ENCODE data around the gene IL27RA. TPM values are rescaled to one million over a fixed set of nuclear protein-coding genes. Genes with fewer than 3 reads are reported as not detected.
A peak's percentile ranks its signal among the peaks of the same experiment; 100 is the strongest.

IL27RA gene
- total RNA-seq, 2 donors from 2014 or later, result 1.3 to 3.6 TPM

GRCh38 chr19:13984186-13984585 lies 47.4 kb upstream of the IL27RA start:
- Histone ChIP-seq H3K4me3 (no peak overlapping the region), H3K4me1 (peaks cover 18% of the 10 kb centered on the region), H3K27me3 (no peaks in the 10 kb centered on the region), H3K9me3 (no peaks in the 10 kb centered on the region), H3K27ac (no peak overlapping the region), H3K36me3 (replicated peaks in 1 of 2; ENCODE audit: insufficient read depth in 1 of 2, low read depth in 2 of 2) (no peaks in the 10 kb centered on the region)
- intact Hi-C loops (cut with DNase I), result no loop called here
- 62 to 64% methylated on average over 9 to 15 of the region's 15 CpGs for WGBS, 2 donors
- ATAC-seq, result no peak
- no peak for TF ChIP-seq CTCF (IDR thresholded peaks at IDR 0.05)
- TF ChIP-seq POLR2A (IDR thresholded peaks at IDR 0.05), result no peak
- no peak for DNase-seq

- intact Hi-C loops (cut with DNase I), result no loop called here
- peak overlapping the region in 1 of 4 donors; percentile 71 for H3K27ac ChIP-seq
- no peak for ATAC-seq
These were observed 46.5 kb upstream of the IL27RA start for GRCh38 chr19:13984875-13985741.

GRCh38 chr19:13985771-13986347 lies 45.7 kb upstream of the IL27RA start:
- H3K36me3 ChIP-seq (replicated peaks in 1 of 2; ENCODE audit: insufficient read depth in 1 of 2, low read depth in 2 of 2), result peaks cover 0 to 2% of the 10 kb centered on the region in 2 donors

More at GRCh38 chr19:13984875-13985741, 46.5 kb upstream of the IL27RA start:
- peaks cover 18% of the 10 kb centered on the region for H3K4me1 ChIP-seq
- DNase-seq, result no peak
- H3K36me3 ChIP-seq (replicated peaks in 1 of 2; ENCODE audit: insufficient read depth in 1 of 2, low read depth in 2 of 2), result no peaks in the 10 kb centered on the region
- TF ChIP-seq CTCF (IDR thresholded peaks at IDR 0.05) (no peak), POLR2A (IDR thresholded peaks at IDR 0.05) (no peak)
- no peaks in the 10 kb centered on the region for H3K27me3 ChIP-seq
- no peak overlapping the region for H3K4me3 ChIP-seq
- no peaks in the 10 kb centered on the region for H3K9me3 ChIP-seq
- WGBS, 2 donors, result 88 to 90% methylated on average over 21 to 25 of the region's 25 CpGs

GRCh38 chr19:13986348-13986904 lies 45.1 kb upstream of the IL27RA start:
- Histone ChIP-seq H3K4me3 (no peak overlapping the region), H3K36me3 (replicated peaks in 1 of 2; ENCODE audit: insufficient read depth in 1 of 2, low read depth in 2 of 2) (peaks cover 0 to 2% of the 10 kb centered on the region in 2 donors), H3K4me1 (peaks cover 18% of the 10 kb centered on the region), H3K27me3 (no peaks in the 10 kb centered on the region), H3K9me3 (no peaks in the 10 kb centered on the region), H3K27ac (peak overlapping the region in 2 of 4 donors; percentile 71 to 77)
- peak; percentile 48 to 88 (median 67) for DNase-seq
- ATAC-seq, result peak; percentile 33
- peak in 1 of 3 donors; percentile 30 for TF ChIP-seq POLR2A (IDR thresholded peaks at IDR 0.05)
- TF ChIP-seq CTCF (IDR thresholded peaks at IDR 0.05), result no peak
- intact Hi-C loops (cut with DNase I), result no loop called here
- 61% methylated on average over 19 of the region's 19 CpGs; no CpG with 5 or more reads in 1 of the 2 donors for WGBS, 2 donors

More at GRCh38 chr19:13985771-13986347, 45.7 kb upstream of the IL27RA start:
- peak overlapping the region in 2 of 4 donors; percentile 71 to 77 for H3K27ac ChIP-seq
- 75 to 81% methylated on average over 8 to 10 of the region's 10 CpGs for WGBS, 2 donors
- H3K4me3 ChIP-seq, result no peak overlapping the region
- ATAC-seq (no peak), DNase-seq (no peak)
- intact Hi-C loops (cut with DNase I), result no loop called here
- peaks cover 18% of the 10 kb centered on the region for H3K4me1 ChIP-seq
- H3K9me3 ChIP-seq, result no peaks in the 10 kb centered on the region
- TF ChIP-seq POLR2A (IDR thresholded peaks at IDR 0.05) (no peak), CTCF (IDR thresholded peaks at IDR 0.05) (no peak)
- H3K27me3 ChIP-seq, result no peaks in the 10 kb centered on the region
